ENCODE results near the gene COPS6.

COPS6 gene

DNA sequence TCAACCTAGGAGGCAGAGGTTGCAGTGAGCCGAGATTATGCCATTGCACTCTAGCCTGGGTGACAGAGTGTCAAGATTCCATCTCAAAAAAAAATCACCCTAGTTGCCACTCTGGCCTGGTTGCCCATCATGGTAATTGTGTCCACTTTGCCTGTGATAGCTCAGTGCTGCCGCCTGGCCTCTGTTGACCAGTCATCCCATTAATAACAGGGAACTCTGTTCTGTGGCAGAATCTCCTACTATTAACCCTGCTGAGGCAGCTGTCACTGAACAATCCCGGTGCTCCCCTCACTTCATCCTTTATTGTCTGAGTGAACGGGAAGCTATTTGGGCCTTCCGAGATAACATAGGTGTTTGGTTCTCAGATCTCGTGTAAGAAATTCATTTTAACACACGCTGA is 21.8 kb upstream of the COPS6 start:
- TF ChIP-seq, protein P1, sequence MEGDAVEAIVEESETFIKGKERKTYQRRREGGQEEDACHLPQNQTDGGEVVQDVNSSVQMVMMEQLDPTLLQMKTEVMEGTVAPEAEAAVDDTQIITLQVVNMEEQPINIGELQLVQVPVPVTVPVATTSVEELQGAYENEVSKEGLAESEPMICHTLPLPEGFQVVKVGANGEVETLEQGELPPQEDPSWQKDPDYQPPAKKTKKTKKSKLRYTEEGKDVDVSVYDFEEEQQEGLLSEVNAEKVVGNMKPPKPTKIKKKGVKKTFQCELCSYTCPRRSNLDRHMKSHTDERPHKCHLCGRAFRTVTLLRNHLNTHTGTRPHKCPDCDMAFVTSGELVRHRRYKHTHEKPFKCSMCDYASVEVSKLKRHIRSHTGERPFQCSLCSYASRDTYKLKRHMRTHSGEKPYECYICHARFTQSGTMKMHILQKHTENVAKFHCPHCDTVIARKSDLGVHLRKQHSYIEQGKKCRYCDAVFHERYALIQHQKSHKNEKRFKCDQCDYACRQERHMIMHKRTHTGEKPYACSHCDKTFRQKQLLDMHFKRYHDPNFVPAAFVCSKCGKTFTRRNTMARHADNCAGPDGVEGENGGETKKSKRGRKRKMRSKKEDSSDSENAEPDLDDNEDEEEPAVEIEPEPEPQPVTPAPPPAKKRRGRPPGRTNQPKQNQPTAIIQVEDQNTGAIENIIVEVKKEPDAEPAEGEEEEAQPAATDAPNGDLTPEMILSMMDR (IDR thresholded peaks at IDR 0.05; ENCODE audit: insufficient read depth, missing control alignments) = no peak
- FAIRE-seq = no peak
- DNase-seq (ENCODE audit: insufficient read length, low spot score) = no peak

DNA sequence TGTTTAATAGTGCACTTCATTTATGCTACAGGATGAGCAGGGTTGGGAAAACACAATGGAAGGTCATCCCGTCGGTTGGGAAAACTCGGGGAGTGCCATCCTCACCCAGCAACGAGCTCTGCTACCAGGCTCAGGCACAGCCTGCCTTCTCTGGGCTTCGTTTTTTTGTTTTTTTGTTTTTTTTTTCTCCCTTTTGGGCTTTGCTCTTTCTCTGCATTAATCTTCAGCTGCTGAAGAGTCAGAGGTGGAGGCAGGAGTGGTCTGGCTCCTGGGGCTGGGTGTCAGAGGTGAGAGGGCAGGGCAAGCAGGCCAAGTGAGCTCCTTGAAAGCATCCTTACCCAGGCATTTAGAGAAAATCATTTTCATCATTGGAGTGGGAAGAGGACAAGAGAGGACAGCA is 18.8 kb upstream of the COPS6 start:
- FAIRE-seq (no peak), DNase-seq (ENCODE audit: insufficient read length, low spot score) (no peak)
- TF ChIP-seq, protein P1 (IDR thresholded peaks at IDR 0.05; ENCODE audit: insufficient read depth, missing control alignments) = no peak

DNA sequence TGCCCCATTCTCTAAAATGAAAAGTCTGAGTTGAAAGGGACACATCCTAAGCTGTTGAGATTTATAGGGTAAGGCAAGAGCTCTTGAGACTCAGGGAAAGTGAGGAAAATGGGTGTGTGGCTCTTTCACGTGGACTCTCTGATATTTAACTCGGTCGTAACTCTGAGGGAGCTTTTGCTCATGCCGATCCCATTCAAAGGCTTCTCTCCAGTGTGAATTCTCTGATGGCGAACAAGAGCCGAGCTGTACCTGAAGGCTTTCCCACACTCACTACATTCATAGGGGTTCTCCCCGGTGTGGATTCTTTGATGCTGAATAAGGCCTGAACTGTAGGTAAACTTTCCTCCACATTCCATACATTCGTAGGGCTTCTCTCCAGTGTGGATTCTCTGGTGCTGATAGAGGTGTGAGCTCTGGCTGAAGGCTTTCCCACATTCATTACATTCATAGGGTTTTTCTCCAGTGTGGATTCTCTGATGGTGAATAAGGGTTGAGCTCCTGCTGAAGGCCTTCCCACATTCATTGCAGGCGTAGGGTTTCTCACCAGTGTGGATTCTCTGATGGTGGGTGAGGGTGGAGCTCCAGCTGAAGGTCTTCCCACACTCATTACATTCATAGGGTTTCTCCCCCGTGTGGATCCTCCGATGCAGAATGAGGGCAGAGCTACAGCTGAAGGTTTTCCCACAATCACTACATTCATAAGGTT is 17.6 kb upstream of the COPS6 start:
- DNase-seq (ENCODE audit: insufficient read length, low spot score) (no peak), FAIRE-seq (no peak)
- TF ChIP-seq, protein P1 (IDR thresholded peaks at IDR 0.05; ENCODE audit: insufficient read depth, missing control alignments) = no peak

DNA sequence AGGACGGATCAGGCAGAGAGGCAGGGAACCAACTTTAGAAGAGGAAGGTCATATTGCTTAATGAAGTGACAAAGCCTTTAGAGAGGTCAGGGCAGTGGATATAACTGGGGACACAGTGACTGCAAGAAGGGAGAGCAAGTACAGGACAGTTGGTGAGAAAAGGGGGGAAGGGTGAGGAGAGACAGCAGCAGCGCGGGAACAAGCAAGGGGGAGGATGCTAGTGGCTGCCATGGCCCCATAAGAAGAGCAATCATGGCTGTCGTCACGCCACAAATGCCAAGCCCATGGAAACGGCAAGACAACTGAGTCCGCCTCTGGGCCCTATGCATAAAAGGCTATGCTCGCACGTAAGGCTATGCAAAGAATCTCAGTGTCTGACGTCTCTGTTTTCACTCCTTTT is 16.3 kb upstream of the COPS6 start:
- FAIRE-seq = no peak
- TF ChIP-seq, protein P1 (IDR thresholded peaks at IDR 0.05; ENCODE audit: insufficient read depth, missing control alignments) = no peak

DNA sequence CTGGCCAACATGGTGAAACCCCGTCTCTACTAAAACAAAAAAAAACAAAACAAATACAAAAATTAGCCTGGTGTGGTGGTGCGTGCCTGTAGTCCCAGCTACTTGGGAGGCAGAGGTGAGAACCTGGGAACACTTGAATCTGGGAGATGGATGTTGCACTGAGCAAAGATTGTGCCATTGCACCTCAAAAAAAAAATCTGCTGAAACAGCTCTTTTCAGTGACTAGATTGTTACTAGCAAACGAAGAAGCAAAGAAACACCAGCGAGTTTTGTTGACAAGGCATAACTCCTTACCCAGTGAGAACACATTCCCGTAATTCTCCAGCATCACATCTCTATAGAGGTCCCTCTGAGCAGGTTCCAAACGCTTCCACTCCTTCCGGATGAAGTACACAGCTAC is 13.9 kb upstream of the COPS6 start:
- DNase-seq (ENCODE audit: insufficient read length, low spot score) = no peak
- TF ChIP-seq, protein P1 (IDR thresholded peaks at IDR 0.05; ENCODE audit: insufficient read depth, missing control alignments) = no peak
- no peak for FAIRE-seq

More for the DNA sequence above, 16.3 kb upstream of the COPS6 start:
- DNase-seq (ENCODE audit: insufficient read length, low spot score) = no peak

DNA sequence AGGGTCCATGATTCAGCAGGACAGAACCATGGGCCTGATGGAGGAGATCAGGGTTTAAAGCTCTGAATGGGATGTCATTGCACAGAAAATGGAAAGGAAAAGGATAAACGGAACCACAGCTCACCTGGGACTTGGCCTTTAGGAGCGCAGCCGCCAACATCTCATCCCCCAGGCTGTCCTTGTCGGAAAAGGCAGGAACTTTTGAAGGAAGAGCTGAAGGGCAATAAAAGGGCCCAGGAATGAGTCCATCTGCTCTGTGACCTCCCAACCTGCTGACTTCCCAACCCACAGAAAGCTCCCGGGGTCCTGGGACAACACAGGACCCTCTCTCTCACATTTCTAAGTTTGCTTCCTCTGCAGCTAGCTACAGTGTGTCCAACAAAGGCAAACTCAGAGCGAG is 13.4 kb upstream of the COPS6 start:
- DNase-seq (ENCODE audit: insufficient read length, low spot score) (no peak), FAIRE-seq (no peak)
- TF ChIP-seq, protein P1 (IDR thresholded peaks at IDR 0.05; ENCODE audit: insufficient read depth, missing control alignments) = no peak

DNA sequence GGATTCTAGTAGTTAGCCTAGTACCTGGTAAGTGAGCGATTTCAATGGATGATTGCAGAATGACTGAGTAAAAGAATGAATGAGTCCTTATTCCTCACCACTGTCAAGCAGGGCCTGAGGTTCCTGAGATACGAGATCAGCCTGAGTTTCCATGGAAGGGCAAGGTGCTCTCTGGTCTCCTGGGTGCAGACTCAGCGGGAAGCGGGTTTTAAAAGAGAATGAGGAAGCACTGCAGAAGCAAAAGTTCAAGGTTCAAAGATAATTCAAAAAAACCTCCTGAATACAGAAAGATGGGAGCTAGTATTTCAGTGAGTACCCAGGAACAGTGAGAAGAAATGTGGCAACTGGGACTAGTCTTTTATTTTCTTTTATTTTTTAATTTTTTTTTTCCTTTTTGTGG is 11.6 kb upstream of the COPS6 start:
- no peak for FAIRE-seq
- TF ChIP-seq, protein P1 (IDR thresholded peaks at IDR 0.05; ENCODE audit: insufficient read depth, missing control alignments) = no peak
- DNase-seq (ENCODE audit: insufficient read length, low spot score) = no peak

Data from D721Med (cell line).